Upper lobe of left lung (tissue), 6 donors: Measurements from ENCODE around the gene CCER1. TPM values are rescaled to one million over a fixed set of nuclear protein-coding genes. Genes with fewer than 3 reads are reported as not detected.
A peak's percentile ranks its signal among the peaks of the same experiment; 100 is the strongest.

Experiments
- ATAC-seq, 2 donors: fragments of 200-7000 bp; cut with Tn5 transposase; one replicate each; pipeline ENCODE4 v1.9.1; 2022; ENCODE audit warnings: mild to moderate bottlenecking in 2 of 2, moderate library complexity in 2 of 2; ENCODE audit not compliant: low FRiP score in 2 of 2
- DNase-seq, 2 donors: peaks; one replicate each; pipeline ENCODE4 v3.0.0-alpha.2; 2019 to 2020
- H3K27ac ChIP-seq, 4 donors: fragments of 200-600 bp; sonication (generic); one replicate each; pipeline ENCODE4 v1.5.1; 2016 to 2019
- H3K27me3 ChIP-seq, 4 donors: fragments of 200-600 bp; sonication (generic); one replicate each; pipeline ENCODE4 v1.5.1; 2017 to 2019
- H3K36me3 ChIP-seq, 4 donors: fragments of 200-600 bp; sonication (generic); one replicate each; pipeline ENCODE4 v1.5.1; 2016 to 2019
- H3K4me1 ChIP-seq, 4 donors: fragments of 200-600 bp; sonication (generic); one replicate each; pipeline ENCODE4 v1.5.1; 2018 to 2019
- H3K4me3 ChIP-seq, 4 donors: fragments of 200-600 bp; sonication (generic); one replicate each; pipeline ENCODE4 v1.5.1; 2017 to 2019; ENCODE audit warnings: mild to moderate bottlenecking in 2 of 4, moderate library complexity in 1 of 4
- H3K9me3 ChIP-seq, 4 donors: fragments of 200-600 bp; sonication (generic); one replicate each; pipeline ENCODE4 v1.5.1; 2018 to 2019
- EP300 ChIP-seq, 4 donors: sonication (generic); formaldehyde crosslinking; IDR thresholded peaks; one replicate each; pipeline ENCODE4 v1.5.1; 2017; ENCODE audit warnings: antibody characterized with exemption in 4 of 4, control low read depth in 2 of 4
- POLR2A ChIP-seq, 4 donors: fragments of 450-650 bp; IDR thresholded peaks; one replicate each; pipeline ENCODE4 v1.5.1; 2016 to 2017; ENCODE audit warnings: antibody characterized with exemption in 4 of 4, mild to moderate bottlenecking in 2 of 4
- POLR2AphosphoS5 ChIP-seq, 2 donors: sonication (generic); formaldehyde crosslinking; IDR thresholded peaks; one replicate each; pipeline ENCODE4 v1.5.1; 2017; ENCODE audit warnings: antibody characterized with exemption in 2 of 2
- WGBS, 2 donors: methylation state at CpG; one replicate each; pipeline ENCODE4 v1.1.5; 2017 to 2018; 5-methylcytosine and 5-hydroxymethylcytosine counted together
- total RNA-seq, 6 donors: library from RNA; depleted of rRNA in 4 of 6; stranded (reverse); fragments of >200 nt in 4 of 6; gene quantifications; one replicate each; pipeline versions ENCODE4 v1.1.0 to v1.2.1, GENCODE V29; 2016 to 2021
- TF ChIP-seq, protein P1 (sequence below), 6 experiments: fragments of 450-650 bp in 4 of 6; fragments of 200-600 bp in 2 of 6; sonication (generic) in 2 of 6; IDR thresholded peaks; one replicate each; pipeline ENCODE4 v1.5.1; 2016 to 2019; ENCODE audit warnings: antibody characterized with exemption in 6 of 6
- donor health status: DM: no; HTN: no; CAD: no; lungs with moderate emphysema.
- donor health status: DM: no; HTN: yes; CAD: no; lungs with severe emphysema.

CCER1 gene
- total RNA-seq, 6 donors from 2014 or later: not detected

DNA sequence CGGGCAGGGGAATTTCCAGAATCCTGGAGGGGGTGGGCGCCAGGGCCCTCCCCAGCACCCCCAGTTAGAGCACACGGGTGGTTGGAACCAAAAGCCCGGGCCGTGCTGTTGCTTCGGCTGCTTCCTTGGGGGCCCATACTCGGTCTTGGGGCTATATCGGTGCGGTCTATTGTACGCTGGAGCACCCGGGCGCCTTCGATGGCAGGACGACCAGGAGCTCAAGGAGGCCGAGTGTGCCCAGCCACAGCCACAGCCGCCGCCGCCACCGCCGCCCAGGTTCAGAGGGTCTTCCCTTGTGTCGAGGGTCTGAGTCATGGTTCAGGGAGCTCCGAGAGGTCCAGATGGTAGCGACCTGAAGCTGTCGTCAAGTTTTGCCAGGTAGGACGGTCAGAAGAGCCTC, 548 bp downstream of the CCER1 start:
- Histone ChIP-seq H3K27me3 (no peaks in the 10 kb centered on the region), H3K36me3 (no peaks in the 10 kb centered on the region), H3K4me3 (no peak overlapping the region), H3K27ac (no peak overlapping the region), H3K9me3 (no peaks in the 10 kb centered on the region), H3K4me1 (no peaks in the 10 kb centered on the region)
- 87 to 98% methylated on average over 5 to 23 of the region's 25 CpGs for WGBS, 2 donors
- DNase-seq (peak in 1 of 2 donors; percentile 76), ATAC-seq (peak in 1 of 2 donors; percentile 51)
- TF ChIP-seq POLR2A (IDR thresholded peaks at IDR 0.05) (no peak), POLR2AphosphoS5 (IDR thresholded peaks at IDR 0.05) (no peak), EP300 (IDR thresholded peaks at IDR 0.05) (no peak)
- TF ChIP-seq, protein P1, sequence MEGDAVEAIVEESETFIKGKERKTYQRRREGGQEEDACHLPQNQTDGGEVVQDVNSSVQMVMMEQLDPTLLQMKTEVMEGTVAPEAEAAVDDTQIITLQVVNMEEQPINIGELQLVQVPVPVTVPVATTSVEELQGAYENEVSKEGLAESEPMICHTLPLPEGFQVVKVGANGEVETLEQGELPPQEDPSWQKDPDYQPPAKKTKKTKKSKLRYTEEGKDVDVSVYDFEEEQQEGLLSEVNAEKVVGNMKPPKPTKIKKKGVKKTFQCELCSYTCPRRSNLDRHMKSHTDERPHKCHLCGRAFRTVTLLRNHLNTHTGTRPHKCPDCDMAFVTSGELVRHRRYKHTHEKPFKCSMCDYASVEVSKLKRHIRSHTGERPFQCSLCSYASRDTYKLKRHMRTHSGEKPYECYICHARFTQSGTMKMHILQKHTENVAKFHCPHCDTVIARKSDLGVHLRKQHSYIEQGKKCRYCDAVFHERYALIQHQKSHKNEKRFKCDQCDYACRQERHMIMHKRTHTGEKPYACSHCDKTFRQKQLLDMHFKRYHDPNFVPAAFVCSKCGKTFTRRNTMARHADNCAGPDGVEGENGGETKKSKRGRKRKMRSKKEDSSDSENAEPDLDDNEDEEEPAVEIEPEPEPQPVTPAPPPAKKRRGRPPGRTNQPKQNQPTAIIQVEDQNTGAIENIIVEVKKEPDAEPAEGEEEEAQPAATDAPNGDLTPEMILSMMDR (IDR thresholded peaks at IDR 0.05): no peak

DNA sequence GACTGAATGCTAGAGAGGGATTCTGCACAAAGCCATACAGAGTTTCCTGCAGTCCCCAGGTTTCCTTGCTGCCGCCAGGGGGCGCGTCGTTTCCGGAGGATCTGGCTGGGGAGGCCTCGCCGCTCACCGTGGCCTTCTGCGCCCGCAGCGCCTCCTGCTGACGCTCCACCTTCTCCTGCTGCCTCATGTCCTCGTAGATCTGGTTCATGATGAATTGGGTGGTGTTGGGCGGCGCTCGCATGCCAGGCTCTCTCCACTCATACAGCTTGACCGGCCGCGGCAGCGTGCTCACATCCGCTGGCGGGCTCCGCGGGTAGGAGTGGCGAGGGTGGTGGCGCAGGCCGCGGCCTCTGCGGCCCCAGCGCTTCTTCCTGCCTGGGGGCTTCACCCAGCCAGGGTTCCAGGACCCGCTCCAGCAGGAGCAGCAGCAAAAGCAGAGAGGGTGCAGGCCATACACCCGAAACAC, 987 bp downstream of the CCER1 start:
- 66 to 81% methylated on average over 15 to 32 of the region's 32 CpGs for WGBS, 2 donors
- TF ChIP-seq POLR2A (IDR thresholded peaks at IDR 0.05): no peak
- no peak for TF ChIP-seq POLR2AphosphoS5 (IDR thresholded peaks at IDR 0.05)
- no peak for TF ChIP-seq EP300 (IDR thresholded peaks at IDR 0.05)
- TF ChIP-seq, protein P1 (IDR thresholded peaks at IDR 0.05): no peak
- ATAC-seq: no peak

DNA sequence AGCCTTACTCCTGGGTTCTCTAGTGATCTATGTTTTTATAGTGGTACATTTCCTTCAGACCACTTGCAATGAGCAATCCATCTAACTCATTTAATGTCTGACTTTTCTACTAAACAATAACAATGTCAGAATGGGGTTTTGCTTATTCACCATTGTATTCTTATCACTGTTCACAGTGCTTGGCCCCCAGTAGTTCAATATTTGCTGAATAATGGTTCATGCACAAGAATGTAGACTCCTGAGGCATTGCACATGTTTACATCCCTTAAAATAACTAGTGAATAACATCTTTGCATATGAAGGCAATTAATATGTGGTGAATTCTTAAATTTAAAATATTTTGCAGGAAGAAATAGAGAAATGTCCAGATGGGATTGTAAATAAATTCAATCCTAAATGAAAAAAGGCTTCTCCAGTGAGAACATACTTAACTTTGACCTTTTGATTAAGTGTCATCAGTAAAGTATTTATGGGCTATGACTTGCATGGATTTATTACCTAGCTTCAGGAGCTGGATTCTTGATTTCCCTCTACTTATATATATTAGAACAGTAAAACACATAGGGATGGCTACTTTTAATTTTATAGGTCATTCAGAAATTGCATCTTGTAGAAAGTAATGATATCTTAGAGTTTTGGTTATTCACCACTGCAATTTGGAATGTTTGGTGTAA, 3.4 kb downstream of the CCER1 start:
- no peaks in the 10 kb centered on the region for H3K9me3 ChIP-seq
- H3K4me1 ChIP-seq: no peaks in the 10 kb centered on the region
- no peak for TF ChIP-seq POLR2AphosphoS5 (IDR thresholded peaks at IDR 0.05)
- TF ChIP-seq POLR2A (IDR thresholded peaks at IDR 0.05): no peak
- TF ChIP-seq, protein P1 (IDR thresholded peaks at IDR 0.05): no peak
- no peak overlapping the region for H3K4me3 ChIP-seq
- H3K27ac ChIP-seq: no peak overlapping the region
- H3K36me3 ChIP-seq: no peaks in the 10 kb centered on the region
- DNase-seq (no peak), ATAC-seq (no peak)
- H3K27me3 ChIP-seq: no peaks in the 10 kb centered on the region

More for the DNA sequence above, 987 bp downstream of the CCER1 start:
- peak in 1 of 2 donors; percentile 78 for DNase-seq
- Histone ChIP-seq H3K4me3 (no peak overlapping the region), H3K27me3 (no peaks in the 10 kb centered on the region), H3K27ac (no peak overlapping the region), H3K9me3 (no peaks in the 10 kb centered on the region), H3K4me1 (no peaks in the 10 kb centered on the region), H3K36me3 (no peaks in the 10 kb centered on the region)

DNA sequence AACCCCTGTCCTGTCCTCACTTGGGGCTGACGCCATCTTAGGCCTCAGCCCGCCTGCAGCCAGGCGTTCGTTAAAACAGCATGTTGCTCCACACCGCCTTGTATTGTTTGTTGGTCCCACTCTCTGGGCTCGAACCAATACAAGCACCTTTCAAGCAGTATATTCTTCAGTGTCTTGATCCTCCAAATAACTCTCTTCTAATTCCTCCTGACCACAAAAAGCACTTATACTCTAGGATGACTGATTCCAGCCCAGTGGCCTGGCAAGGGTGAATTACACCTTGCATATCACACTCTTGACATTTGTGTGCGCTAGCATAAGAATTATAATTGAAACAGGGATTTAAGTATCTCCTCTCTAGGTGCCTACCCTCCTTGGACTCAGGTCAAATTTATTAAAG, 7.1 kb downstream of the CCER1 start:
- H3K4me1 ChIP-seq: no peaks in the 10 kb centered on the region
- ATAC-seq: peak in 1 of 2 donors; percentile 77
- 81 to 82% methylated on average over 7 of the region's 7 CpGs for WGBS, 2 donors
- DNase-seq: no peak
- no peaks in the 10 kb centered on the region for H3K9me3 ChIP-seq
- no peak overlapping the region for H3K4me3 ChIP-seq
- H3K27me3 ChIP-seq: no peaks in the 10 kb centered on the region
- TF ChIP-seq EP300 (IDR thresholded peaks at IDR 0.05): no peak
- TF ChIP-seq POLR2AphosphoS5 (IDR thresholded peaks at IDR 0.05): no peak
- TF ChIP-seq, protein P1 (IDR thresholded peaks at IDR 0.05): no peak
- TF ChIP-seq POLR2A (IDR thresholded peaks at IDR 0.05): no peak
- no peaks in the 10 kb centered on the region for H3K36me3 ChIP-seq
- H3K27ac ChIP-seq: no peak overlapping the region
